IMR-90 (cell line): ENCODE data around the gene ITGB4. TPM values are rescaled to one million over a fixed set of nuclear protein-coding genes. Genes with fewer than 3 reads are reported as not detected.

Experiments
- ATAC-seq: fragments of 200-7000 bp; cut with Tn5 transposase; 2 replicates; pipeline ENCODE4 v1.9.1; 2020; ENCODE audit warnings: low read depth, mild to moderate bottlenecking, moderate library complexity
- BruUV-seq: library from RNA; stranded (reverse); fragments of 400-500 nt; replicated peaks from 2 replicates; lab custom pipeline; 2021; lab: Mats Ljungman, UMichigan
- CTCF ChIA-PET: fragments of 300-600 bp; formaldehyde crosslinking; extraction: SDS; loops from one replicate; lab custom pipeline; 2021; ENCODE audit warnings: antibody characterized with exemption; lab: Yijun Ruan, JAX
- POLR2A ChIA-PET: fragments of 300-600 bp; sonication (Branson Sonifier 250); formaldehyde crosslinking; loops from one replicate; lab custom pipeline; 2022; ENCODE audit warnings: antibody characterized with exemption; ENCODE audit not compliant: unreplicated experiment; lab: Charles Lee
- DNase-seq: peaks from one replicate; pipeline ENCODE4 v3.0.0; 2013
- H2AFZ ChIP-seq: replicated peaks from 2 replicates; pipeline ENCODE3; 2013; ENCODE audit warnings: low read length, mild to moderate bottlenecking; ENCODE audit not compliant: poor library complexity
- H2AK5ac ChIP-seq: 2 replicates; pipeline ENCODE4 v1.6.1; 2013; ENCODE audit warnings: low read depth, low read length, inconsistent platforms
- H2AK9ac ChIP-seq: replicated peaks from 2 replicates; pipeline ENCODE3; 2013; ENCODE audit warnings: mild to moderate bottlenecking, low read depth, low read length, moderate library complexity; ENCODE audit not compliant: poor library complexity
- H2BK120ac ChIP-seq: 2 replicates; pipeline ENCODE4 v1.6.1; 2013; ENCODE audit warnings: low read depth, low read length, inconsistent platforms
- H2BK15ac ChIP-seq: 3 replicates; pipeline ENCODE4 v1.6.1; 2013; ENCODE audit warnings: low read depth, low read length, inconsistent platforms
- H2BK20ac ChIP-seq: 2 replicates; pipeline ENCODE4 v1.6.1; 2013; ENCODE audit warnings: low read depth, mild to moderate bottlenecking, inconsistent platforms, low read length, moderate library complexity
- H2BK5ac ChIP-seq: 2 replicates; pipeline ENCODE4 v1.6.1; 2013; ENCODE audit warnings: mild to moderate bottlenecking, low read depth, low read length, inconsistent platforms; ENCODE audit not compliant: poor library complexity, severe bottlenecking
- H3K14ac ChIP-seq: replicated peaks from 2 replicates; pipeline ENCODE4 v1.6.1; 2013; ENCODE audit warnings: low read depth, low read length, inconsistent platforms
- H3K18ac ChIP-seq: 2 replicates; pipeline ENCODE4 v1.6.1; 2013; ENCODE audit warnings: low read depth, low read length, control low read depth
- H3K23ac ChIP-seq: 2 replicates; pipeline ENCODE4 v1.6.1; 2013; ENCODE audit warnings: low read depth, low read length, inconsistent platforms
- H3K27ac ChIP-seq: 2 replicates; pipeline ENCODE4 v1.5.1; 2013; ENCODE audit warnings: mild to moderate bottlenecking, control low read depth, low read length; ENCODE audit not compliant: insufficient read depth
- H3K27me3 ChIP-seq: 2 replicates; pipeline ENCODE4 v1.6.1; 2013; ENCODE audit warnings: low read length; ENCODE audit not compliant: control insufficient read depth, insufficient read depth
- H3K36me3 ChIP-seq: 2 replicates; pipeline ENCODE4 v1.6.1; 2013; ENCODE audit warnings: low read length, mixed read lengths; ENCODE audit not compliant: control insufficient read depth, insufficient read depth
- H3K4ac ChIP-seq: 2 replicates; pipeline ENCODE4 v1.6.1; 2013; ENCODE audit warnings: low read depth, low read length, inconsistent platforms
- H3K4me1 ChIP-seq: 2 replicates; pipeline ENCODE4 v1.6.1; 2013; ENCODE audit warnings: low read length, mixed read lengths; ENCODE audit not compliant: control insufficient read depth, insufficient read depth
- H3K4me2 ChIP-seq: 2 replicates; pipeline ENCODE4 v1.6.1; 2013; ENCODE audit warnings: low read depth, mild to moderate bottlenecking, control low read depth, low read length, moderate library complexity
- H3K4me3 ChIP-seq: 2 replicates; pipeline ENCODE4 v1.5.1; 2013; ENCODE audit warnings: low read depth, mild to moderate bottlenecking, control low read depth, low read length, moderate library complexity; ENCODE audit not compliant: insufficient read depth
- H3K56ac ChIP-seq: 2 replicates; pipeline ENCODE4 v1.6.1; 2013; ENCODE audit warnings: low read length, inconsistent platforms; ENCODE audit not compliant: insufficient read depth; ENCODE audit errors: extremely low read depth
- H3K79me1 ChIP-seq, 2 experiments: 2 replicates each; pipeline ENCODE4 v1.6.1; 2013; ENCODE audit warnings: low read length in 2 of 2, inconsistent platforms in 1 of 2, low read depth in 1 of 2
- H3K9ac ChIP-seq: 2 replicates; pipeline ENCODE4 v1.6.1; 2013; ENCODE audit warnings: low read depth, low read length, control low read depth
- H3K9me1 ChIP-seq: 2 replicates; pipeline ENCODE4 v1.6.1; 2013; ENCODE audit warnings: low read length, inconsistent platforms; ENCODE audit not compliant: insufficient read depth
- H3K9me3 ChIP-seq: 2 replicates; pipeline ENCODE4 v1.6.1; 2013; ENCODE audit warnings: low read length; ENCODE audit not compliant: control insufficient read depth, insufficient read depth
- H4K20me1 ChIP-seq: 2 replicates; pipeline ENCODE4 v1.6.1; 2013; ENCODE audit warnings: low read length, inconsistent platforms; ENCODE audit not compliant: insufficient read depth
- H4K5ac ChIP-seq: 2 replicates; pipeline ENCODE4 v1.6.1; 2013; ENCODE audit warnings: mild to moderate bottlenecking, low read depth, low read length, control low read depth
- H4K8ac ChIP-seq, 2 experiments: 2 replicates each; pipeline ENCODE4 v1.6.1; 2013; ENCODE audit warnings: low read depth in 2 of 2, low read length in 2 of 2, control low read depth in 1 of 2, inconsistent platforms in 1 of 2
- H4K91ac ChIP-seq: 2 replicates; pipeline ENCODE4 v1.6.1; 2013; ENCODE audit warnings: low read depth, low read length, inconsistent platforms; ENCODE audit not compliant: insufficient read depth
- CEBPB ChIP-seq: IDR thresholded peaks from 2 replicates; pipeline ENCODE4 v1.6.1; 2012; ENCODE audit warnings: low read depth, low read length, improper control_type of control experiment
- WGBS, 2 experiments: methylation state at CpG; one replicate each; pipeline versions ENCODE4 v1.1.5 to v1.1.7; 2013; ENCODE audit warnings: missing lambda C conversion rate in 2 of 2; ENCODE audit not compliant: insufficient read length in 1 of 2; ENCODE audit errors: extremely low coverage in 2 of 2; 5-methylcytosine and 5-hydroxymethylcytosine counted together
- dilution Hi-C: fragments of 300-500 bp; cut with HindIII; formaldehyde crosslinking; loops from one replicate; pipeline ENCODE4 v1.14.3; 2018; ENCODE audit warnings: low sequenced_read_pairs; ENCODE audit not compliant: unreplicated experiment
- in situ Hi-C: fragments of 300-500 bp; cut with MboI; formaldehyde crosslinking; loops from 3 replicates; pipeline ENCODE4 v1.14.3; 2019; ENCODE audit warnings: low sequenced_read_pairs, inconsistent platforms, mixed read lengths
- intact Hi-C: fragments of 100-400 bp; cut with micrococcal nuclease; formaldehyde crosslinking; loops from 2 replicates; pipeline ENCODE4 v1.10.0; 2022
- polyA plus RNA-seq, 3 experiments: library from polyadenylated mRNA; depleted of rRNA; stranded (reverse); fragments of >200 nt; gene quantifications; 2 replicates each; pipeline ENCODE4 v1.2.3, GENCODE V29; 2012; ENCODE audit warnings: low replicate concordance in 1 of 3
- total RNA-seq: library from RNA; depleted of rRNA; stranded (reverse); fragments of >200 nt; gene quantifications from 2 replicates; pipeline ENCODE4 v1.2.3, GENCODE V29; 2012

Gene ITGB4
- total and polyA plus RNA-seq, 2 of the 4 experiments (the other 2 are of a cell fraction), result under 0.01 to 0.27 TPM

DNA sequence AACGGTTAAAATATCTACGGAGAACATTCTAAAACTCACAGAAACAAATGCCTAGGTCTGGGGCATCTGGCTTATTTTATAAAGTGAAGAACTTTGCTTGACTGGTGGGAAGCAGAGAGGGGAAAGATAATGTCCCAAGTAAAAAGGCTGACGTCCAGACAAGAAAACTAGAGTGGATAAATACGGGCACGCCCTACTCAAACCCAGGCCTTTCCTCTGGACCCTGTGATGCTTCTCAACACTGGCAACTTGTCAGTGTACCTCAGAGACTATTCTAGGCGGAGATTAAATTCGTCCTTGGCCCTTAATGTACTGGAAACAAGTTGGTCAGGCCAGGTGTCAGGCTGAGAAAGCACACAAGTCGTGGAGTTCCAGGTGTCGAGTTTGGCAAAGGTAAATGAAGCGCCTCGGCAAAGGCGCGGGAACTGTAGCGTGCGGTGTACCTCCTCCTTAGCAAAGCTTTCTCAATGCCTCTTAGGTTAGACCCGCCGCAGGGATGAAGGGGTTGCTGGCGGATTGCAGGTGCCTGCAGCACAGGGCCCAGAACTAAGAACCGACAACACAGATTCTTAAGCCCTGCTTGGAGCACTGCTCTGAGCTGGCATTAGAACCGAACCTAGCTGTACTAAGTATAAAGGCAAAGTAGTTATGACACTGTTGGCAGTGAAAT, 62.7 kb downstream of the ITGB4 start:
- Histone ChIP-seq H3K4ac (peak overlapping the region; percentile 92), H3K4me3 (peak overlapping the region; percentile 36), H4K20me1 (peaks cover 7% of the 10 kb centered on the region), H3K27ac (peak overlapping the region; percentile 87), H3K36me3 (peaks cover under 1% of the 10 kb centered on the region; the same call in 1 of the 2 replicates), H3K14ac (peak overlapping the region; percentile 98), H2BK20ac (peak overlapping the region; percentile 58), H2BK15ac (peak overlapping the region; percentile 85), H3K18ac (peak overlapping the region; percentile 30), H3K4me1 (peaks cover 16% of the 10 kb centered on the region), H4K5ac (peak overlapping the region; percentile 84), H4K91ac (peak overlapping the region; percentile 97), H3K79me1 (peaks cover 16 to 36% of the 10 kb centered on the region in 2 experiments), H3K56ac (peak overlapping the region; percentile 64), H4K8ac (peak overlapping the region; percentile 92 to 99), H2BK5ac (peak overlapping the region; percentile 87), H2AFZ (peak overlapping the region; percentile 98), H2AK5ac (peak overlapping the region; percentile 91), H3K4me2 (peak overlapping the region; percentile 82), H3K23ac (peak overlapping the region; percentile 94), H3K27me3 (no peaks in the 10 kb centered on the region), H2AK9ac (peak overlapping the region; percentile 99), H3K9me3 (no peaks in the 10 kb centered on the region), H2BK120ac (peak overlapping the region; percentile 85), H3K9me1 (peaks cover 12% of the 10 kb centered on the region), H3K9ac (peak overlapping the region; percentile 79)
- DNase-seq (no peak), ATAC-seq (no peak)
- in situ Hi-C loops (no loop called here), dilution Hi-C loops (no loop called here), intact Hi-C loops (loop anchor here (5.0 to 10.0 kb wide), 2 partner anchors 43 to 91 kb away; partner anchors contain the start of gene TRIM47)
- ChIA-PET POLR2A (interaction anchor here (0.6 kb wide), 1 partner anchor 13 kb away, joined by 3 read pairs; no protein-coding TSS in a partner anchor), CTCF (interaction anchor here (0.5 to 1.8 kb wide), 9 partner anchors 11 to 112 kb away, joined by 3 to 7 read pairs (median 4); partner anchors contain the start of genes TRIM65 and WBP2)
- WGBS, 2 experiments, result 58% methylated on average over 8 of the region's 20 CpGs; no CpG with 5 or more reads in 1 of the 2 experiments
- BruUV-seq, result no TSS peak
- no peak for TF ChIP-seq CEBPB
